B cell (primary cell): ENCODE results near the gene NFATC2. TPM values are rescaled to one million over a fixed set of nuclear protein-coding genes. Genes with fewer than 3 reads are reported as not detected.
A peak's percentile ranks its signal among the peaks of the same experiment; 100 is the strongest.

Experiments
- ATAC-seq: fragments of 200-7000 bp; cut with Tn5 transposase; one replicate; pipeline ENCODE4 v1.10.0; 2021; ENCODE audit warnings: low read depth, mild to moderate bottlenecking, moderate number of reproducible peaks, moderate library complexity
- CTCF ChIA-PET: fragments of 350-600 bp; sonication (Branson Sonifier 250); formaldehyde crosslinking; loops from one replicate; lab custom pipeline; 2021; ENCODE audit warnings: antibody characterized with exemption, inconsistent platforms; lab: Charles Lee
- POLR2A ChIA-PET: fragments of 350-600 bp; sonication (Branson Sonifier 250); formaldehyde crosslinking; loops from one replicate; lab custom pipeline; 2021; ENCODE audit warnings: antibody characterized with exemption; lab: Charles Lee
- DNase-seq: peaks from one replicate; pipeline ENCODE4 v3.0.0; 2013
- H2AFZ ChIP-seq: 2 replicates; pipeline ENCODE4 v1.6.1; 2012; ENCODE audit warnings: mild to moderate bottlenecking, low read depth, low read length; ENCODE audit not compliant: insufficient read depth, poor library complexity, severe bottlenecking
- H3K27ac ChIP-seq, 2 donors: 1 replicate in 1 of 2; 2 replicates in 1 of 2; pipeline ENCODE4 v1.5.1; 2012 to 2013; ENCODE audit warnings: low read length in 2 of 2, mild to moderate bottlenecking in 2 of 2, moderate library complexity in 1 of 2
- H3K27me3 ChIP-seq, 4 experiments: fragments of 200-600 bp in 1 of 4; sonication (generic) in 1 of 4; replicated peaks in 1 of 4; 1 replicate in 2 of 4; 2 replicates in 2 of 4; pipeline versions ENCODE4 v1.6.1 to v1.7.0; 2013 to 2016; ENCODE audit warnings: low read length in 3 of 4, mild to moderate bottlenecking in 2 of 4, mixed read lengths in 1 of 4, moderate library complexity in 1 of 4; ENCODE audit not compliant: insufficient read depth in 4 of 4, control insufficient read depth in 3 of 4; ENCODE audit errors: control extremely low read depth in 1 of 4
- H3K36me3 ChIP-seq, 2 experiments: replicated peaks in 1 of 2; 1 replicate in 1 of 2; 2 replicates in 1 of 2; pipeline versions ENCODE4 v1.6.1 to v1.7.1; 2013; ENCODE audit warnings: low read length in 1 of 2; ENCODE audit not compliant: insufficient read depth in 2 of 2, control insufficient read depth in 1 of 2; ENCODE audit errors: control extremely low read depth in 1 of 2, extremely low read depth in 1 of 2
- H3K4me1 ChIP-seq, 2 donors: fragments of 200-600 bp in 1 of 2; sonication (generic) in 1 of 2; 1 replicate in 1 of 2; 2 replicates in 1 of 2; pipeline versions ENCODE4 v1.5.1 to v1.6.1; 2013 to 2017; ENCODE audit warnings: low read length in 2 of 2; ENCODE audit not compliant: control insufficient read depth in 2 of 2, insufficient read depth in 2 of 2
- H3K4me2 ChIP-seq: replicated peaks from 2 replicates; pipeline ENCODE3; 2012; ENCODE audit warnings: mild to moderate bottlenecking, low read depth, low read length; ENCODE audit not compliant: poor library complexity, severe bottlenecking
- H3K4me3 ChIP-seq, 5 experiments: fragments of 200-600 bp in 1 of 5; sonication (generic) in 1 of 5; 1 replicate in 3 of 5; 2 replicates in 2 of 5; pipeline versions ENCODE4 v1.5.1 to v1.7.0; 2011 to 2016; ENCODE audit warnings: low read length in 4 of 5, mild to moderate bottlenecking in 4 of 5, low read depth in 2 of 5, control low read depth in 1 of 5, moderate library complexity in 1 of 5; ENCODE audit not compliant: insufficient read depth in 1 of 5; ENCODE audit errors: control extremely low read depth in 1 of 5, extremely low read depth in 1 of 5
- H3K79me2 ChIP-seq: fragments of 200-600 bp; sonication (generic); one replicate; pipeline ENCODE4 v1.6.0; 2016; ENCODE audit warnings: low read length; ENCODE audit not compliant: control insufficient read depth, insufficient read depth
- H3K9ac ChIP-seq: fragments of 200-600 bp; sonication (generic); 2 replicates; pipeline ENCODE4 v1.6.1; 2017; ENCODE audit warnings: mild to moderate bottlenecking, low read length, moderate library complexity
- H3K9me3 ChIP-seq, 3 donors: one replicate each; pipeline versions ENCODE4 v1.6.1 to v1.7.1; 2013; ENCODE audit warnings: low read length in 2 of 3; ENCODE audit not compliant: control insufficient read depth in 2 of 3, insufficient read depth in 1 of 3; ENCODE audit errors: control extremely low read depth in 1 of 3
- H4K20me1 ChIP-seq: 2 replicates; pipeline ENCODE4 v1.6.0; 2012; ENCODE audit warnings: mild to moderate bottlenecking, low read length; ENCODE audit not compliant: insufficient read depth, control insufficient read depth, poor library complexity, severe bottlenecking
- H3K27ac Mint-ChIP-seq: one replicate; pipeline ENCODE4 v1.8.0; 2021; ENCODE audit warnings: mixed read lengths
- H3K27me3 Mint-ChIP-seq: one replicate; pipeline ENCODE4 v1.8.0; 2021; ENCODE audit warnings: mixed read lengths
- H3K4me1 Mint-ChIP-seq: one replicate; pipeline ENCODE4 v1.8.0; 2021; ENCODE audit warnings: mixed read lengths
- H3K4me3 Mint-ChIP-seq: one replicate; pipeline ENCODE4 v1.8.0; 2021; ENCODE audit warnings: mixed read lengths
- H3K9me3 Mint-ChIP-seq: one replicate; pipeline ENCODE4 v1.8.0; 2022; ENCODE audit warnings: mixed read lengths; ENCODE audit not compliant: insufficient read depth
- CTCF ChIP-seq: fragments of 200-600 bp; IDR thresholded peaks from one replicate; pipeline ENCODE4 v1.8.0; 2022; ENCODE audit warnings: antibody characterized with exemption, mild to moderate bottlenecking
- EZH2 ChIP-seq: IDR thresholded peaks from 2 replicates; pipeline ENCODE4 v1.6.1; 2012; ENCODE audit warnings: borderline replicate concordance, low read depth, mild to moderate bottlenecking, moderate library complexity, low read length; ENCODE audit not compliant: insufficient read depth, poor library complexity, severe bottlenecking
- WGBS: methylation state at CpG from one replicate; pipeline ENCODE4 v1.1.5; 2013; ENCODE audit warnings: missing lambda C conversion rate; ENCODE audit not compliant: insufficient coverage; 5-methylcytosine and 5-hydroxymethylcytosine counted together
- intact Hi-C: fragments of 100-400 bp; cut with micrococcal nuclease; formaldehyde crosslinking; loops from one replicate; pipeline ENCODE4 v1.10.0; 2022
- polyA plus RNA-seq: library from polyadenylated mRNA; depleted of rRNA; stranded (reverse); fragments of >200 nt; gene quantifications from 2 replicates; pipeline ENCODE4 v1.2.3, GENCODE V29; 2012
- total RNA-seq, 2 donors: library from RNA; stranded (reverse); fragments of 120-200 nt in 1 of 2; gene quantifications; 1 replicate in 1 of 2; 2 replicates in 1 of 2; pipeline versions ENCODE4 v1.2.3 to v1.2.4, GENCODE V29; 2013 to 2022

The NFATC2 gene
- total and polyA plus RNA-seq, 2 donors (not counting 1 experiment from before 2014, with no cell fraction given), result 10.1 to 38.0 TPM

- H3K4me2 ChIP-seq, result peak overlapping the region; percentile 70
- H4K20me1 ChIP-seq, result no peaks in the 10 kb centered on the region
- Mint-ChIP-seq H3K4me1 (peaks cover 79% of the 10 kb centered on the region), H3K4me3 (peak overlapping the region; percentile 63), H3K27me3 (no peaks in the 10 kb centered on the region), H3K27ac (peak overlapping the region; percentile 99), H3K9me3 (no peaks in the 10 kb centered on the region)
- peak overlapping the region; percentile 95 to 97 for H3K27ac ChIP-seq
- no peak for ATAC-seq
- H3K9ac ChIP-seq, result no peak overlapping the region
- ChIA-PET POLR2A (interaction anchor here (0.6 kb wide), 1 partner anchor 10 kb away, joined by 4 read pairs; no protein-coding TSS in a partner anchor), CTCF (interaction anchor here (0.6 to 3.3 kb wide), 6 partner anchors 13 to 194 kb away, joined by 3 to 20 read pairs (median 3); no protein-coding TSS in a partner anchor)
- no CpG with 5 or more reads among the region's 4 CpGs for WGBS
- H3K4me3 ChIP-seq, result no peak overlapping the region
- no peak overlapping the region for H2AFZ ChIP-seq
- DNase-seq, result no peak
- intact Hi-C loops, result loop anchor here (2.0 to 5.0 kb wide), 4 partner anchors 15 to 609 kb away; no protein-coding TSS in a partner anchor
- TF ChIP-seq CTCF (no peak), EZH2 (no peak)
- no peaks in the 10 kb centered on the region for H3K27me3 ChIP-seq
- H3K79me2 ChIP-seq, result peaks cover 40% of the 10 kb centered on the region
- H3K9me3 ChIP-seq, result no peaks in the 10 kb centered on the region
- H3K4me1 ChIP-seq, result peaks cover 68 to 83% of the 10 kb centered on the region in 2 donors
- peaks cover 0 to 25% of the 10 kb centered on the region in 2 experiments for H3K36me3 ChIP-seq
Observed at GRCh38 chr20:51401496-51401895, 141.0 kb downstream of the NFATC2 start.
